ENCODE results near the gene FBF1.

Gene FBF1

DNA sequence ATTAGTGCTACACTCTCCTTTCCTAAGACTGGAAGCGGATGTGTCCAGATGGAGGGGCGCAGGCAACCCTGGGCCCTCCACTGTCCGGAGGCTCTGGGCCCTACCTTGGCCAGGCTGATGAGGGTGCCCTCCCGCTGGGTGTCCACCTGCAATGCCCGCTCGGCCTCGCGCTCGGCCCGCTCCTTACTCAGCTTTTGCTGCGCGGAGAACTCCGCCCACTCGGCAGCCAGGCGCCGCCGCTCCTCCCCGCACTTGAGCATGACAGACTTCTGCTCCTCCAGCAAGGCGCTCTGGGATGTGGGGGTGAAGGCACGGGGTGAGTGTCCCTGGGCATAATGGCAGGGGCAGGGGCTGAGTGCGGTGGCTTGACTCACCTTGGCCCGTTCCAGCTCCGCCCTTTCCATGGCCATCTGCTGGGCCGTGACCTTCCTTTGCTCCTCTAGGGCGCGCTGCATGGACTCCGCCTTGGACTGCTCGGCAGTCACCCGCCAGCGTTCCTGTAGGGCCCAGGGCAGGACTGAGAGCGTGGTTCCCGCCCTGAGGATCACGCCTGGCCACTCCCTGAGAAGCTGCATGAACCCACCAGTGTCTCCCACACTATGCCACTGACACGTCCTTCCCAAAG is 26.1 kb downstream of the FBF1 start:
- Histone ChIP-seq H2AFZ (ENCODE audit: low read depth, low read length) (no peak overlapping the region), H3K36me3 (replicated peaks; ENCODE audit: low read depth, low read length) (no peaks in the 10 kb centered on the region), H4K20me1 (ENCODE audit: insufficient read depth, low read length) (no peaks in the 10 kb centered on the region), H3K4me1 (ENCODE audit: low read length) (no peaks in the 10 kb centered on the region), H3K4me2 (ENCODE audit: low read length) (no peak overlapping the region), H3K27ac (ENCODE audit: low read length) (no peak overlapping the region), H3K79me2 (ENCODE audit: low read length) (no peaks in the 10 kb centered on the region), H3K9ac (ENCODE audit: low read length) (no peak overlapping the region), H3K9me3 (ENCODE audit: insufficient read depth, low read length) (peaks cover 3% of the 10 kb centered on the region; the same call in 1 of the 2 replicates), H3K27me3 (ENCODE audit: low read depth, low read length) (no peaks in the 10 kb centered on the region), H3K4me3 (ENCODE audit: low read length) (no peak overlapping the region)
- TF ChIP-seq EZH2phosphoT487 (IDR thresholded peaks at IDR 0.05; ENCODE audit: low read depth) = no peak
- no peak for TF ChIP-seq CTCF (IDR thresholded peaks at IDR 0.05; ENCODE audit: low read depth, low read length)

DNA sequence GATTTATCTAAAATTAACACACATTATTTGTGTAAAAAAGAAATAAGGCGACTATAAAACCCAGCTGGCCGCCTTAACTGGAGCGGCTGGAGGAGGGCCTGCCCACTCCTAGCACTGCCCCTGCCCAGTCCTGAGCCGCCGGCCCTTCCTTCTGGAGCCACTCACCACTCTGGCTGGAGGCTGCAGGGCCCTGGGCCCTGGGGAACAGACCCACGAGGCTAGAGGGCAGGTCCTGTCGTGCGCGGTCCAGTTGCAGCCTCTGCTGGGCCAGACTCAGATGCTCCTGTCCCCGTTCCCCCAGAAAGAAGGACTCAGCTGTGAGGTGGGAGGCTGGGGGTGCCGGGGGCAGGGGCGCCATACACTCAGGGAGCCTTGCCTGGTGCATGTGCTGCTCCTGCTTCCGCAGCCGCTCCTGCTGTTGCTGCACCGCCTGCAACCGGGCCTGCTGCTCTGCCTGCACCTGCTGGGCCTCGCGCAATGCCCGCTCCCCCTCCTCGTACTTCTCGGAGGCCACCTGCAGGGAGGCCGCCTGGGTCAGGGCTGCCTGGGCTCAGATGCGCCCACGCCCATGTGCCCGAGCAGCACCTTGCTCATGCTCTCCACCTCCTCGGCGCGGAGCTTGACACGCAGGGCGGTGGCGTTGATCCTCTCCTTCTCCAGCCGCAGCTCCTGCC is 27.2 kb downstream of the FBF1 start:
- Histone ChIP-seq H3K79me2 (ENCODE audit: low read length) (no peaks in the 10 kb centered on the region), H3K36me3 (replicated peaks; ENCODE audit: low read depth, low read length) (no peaks in the 10 kb centered on the region), H3K4me1 (ENCODE audit: low read length) (no peaks in the 10 kb centered on the region), H4K20me1 (ENCODE audit: insufficient read depth, low read length) (no peaks in the 10 kb centered on the region), H3K9ac (ENCODE audit: low read length) (no peak overlapping the region), H3K4me2 (ENCODE audit: low read length) (no peak overlapping the region), H3K27ac (ENCODE audit: low read length) (no peak overlapping the region), H3K9me3 (ENCODE audit: insufficient read depth, low read length) (peaks cover 3% of the 10 kb centered on the region; the same call in 1 of the 2 replicates), H3K27me3 (ENCODE audit: low read depth, low read length) (no peaks in the 10 kb centered on the region), H2AFZ (ENCODE audit: low read depth, low read length) (no peak overlapping the region), H3K4me3 (ENCODE audit: low read length) (no peak overlapping the region)
- TF ChIP-seq CTCF (IDR thresholded peaks at IDR 0.05; ENCODE audit: low read depth, low read length) (no peak), EZH2phosphoT487 (IDR thresholded peaks at IDR 0.05; ENCODE audit: low read depth) (no peak)

DNA sequence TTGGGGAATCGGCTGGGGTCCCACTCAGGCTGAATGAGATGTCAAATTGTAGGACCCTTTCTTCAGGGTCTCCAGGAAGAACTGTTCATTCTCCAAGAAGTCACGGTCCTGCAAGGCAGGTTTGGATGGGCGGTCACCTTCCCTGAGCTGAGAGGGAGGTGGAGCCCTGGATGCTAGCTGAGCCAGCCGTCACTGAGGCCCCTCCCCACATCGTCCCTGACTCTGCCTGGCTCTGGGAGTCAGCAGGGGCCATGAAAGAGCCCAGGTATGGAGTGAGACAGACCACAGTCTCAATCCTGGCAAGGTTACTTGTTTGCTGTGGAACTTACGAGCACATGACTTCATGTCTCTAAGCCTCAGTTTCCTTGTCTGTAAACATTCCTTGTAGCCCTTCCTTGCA is 30.1 kb downstream of the FBF1 start:
- H3K27ac ChIP-seq (ENCODE audit: low read length) = no peak overlapping the region

More for the DNA sequence above, 30.1 kb downstream of the FBF1 start:
- no peak overlapping the region for H3K4me2 ChIP-seq (ENCODE audit: low read length)
- no peaks in the 10 kb centered on the region for H4K20me1 ChIP-seq (ENCODE audit: insufficient read depth, low read length)
- peaks cover 3% of the 10 kb centered on the region; the same call in 1 of the 2 replicates for H3K9me3 ChIP-seq (ENCODE audit: insufficient read depth, low read length)
- no peaks in the 10 kb centered on the region for H3K79me2 ChIP-seq (ENCODE audit: low read length)
- TF ChIP-seq CTCF (IDR thresholded peaks at IDR 0.05; ENCODE audit: low read depth, low read length) (no peak), EZH2phosphoT487 (IDR thresholded peaks at IDR 0.05; ENCODE audit: low read depth) (no peak)
- H3K9ac ChIP-seq (ENCODE audit: low read length) = no peak overlapping the region
- no peaks in the 10 kb centered on the region for H3K27me3 ChIP-seq (ENCODE audit: low read depth, low read length)
- no peaks in the 10 kb centered on the region for H3K36me3 ChIP-seq (replicated peaks; ENCODE audit: low read depth, low read length)
- no peak overlapping the region for H3K4me3 ChIP-seq (ENCODE audit: low read length)
- no peak overlapping the region for H2AFZ ChIP-seq (ENCODE audit: low read depth, low read length)
- H3K4me1 ChIP-seq (ENCODE audit: low read length) = peaks cover 9% of the 10 kb centered on the region

Data from OCI-LY3 (cell line).